SHP77 (cell line): ENCODE results near the gene CEP152.

Experiments
- DNase-seq, 2 experiments: peaks; one replicate each; lab custom pipeline; 2025; lab: John Stamatoyannopoulos, UW

The CEP152 gene

GRCh38 chr15:48777645-48778330 lies 33.1 kb downstream of the CEP152 start:
- no peak for DNase-seq

- no peak for DNase-seq
Measured at GRCh38 chr15:48775546-48775945, 35.3 kb downstream of the CEP152 start.

GRCh38 chr15:48774484-48774883 lies 36.4 kb downstream of the CEP152 start:
- no peak for DNase-seq

GRCh38 chr15:48766196-48766595 lies 44.7 kb downstream of the CEP152 start:
- no peak for DNase-seq

GRCh38 chr15:48765022-48765421 lies 45.8 kb downstream of the CEP152 start:
- DNase-seq, result no peak

GRCh38 chr15:48761393-48762158 lies 49.3 kb downstream of the CEP152 start:
- no peak for DNase-seq

GRCh38 chr15:48759921-48760320 lies 50.9 kb downstream of the CEP152 start:
- no peak for DNase-seq

GRCh38 chr15:48757661-48758060 lies 53.2 kb downstream of the CEP152 start:
- DNase-seq, result no peak

GRCh38 chr15:48754011-48754410 lies 56.9 kb downstream of the CEP152 start:
- DNase-seq, result no peak

GRCh38 chr15:48751595-48751994 lies 59.3 kb downstream of the CEP152 start:
- DNase-seq, result no peak

GRCh38 chr15:48748535-48748934 lies 62.3 kb downstream of the CEP152 start:
- DNase-seq, result no peak

- no peak for DNase-seq
Measured at GRCh38 chr15:48733615-48734014, 77.3 kb downstream of the CEP152 start.

GRCh38 chr15:48730506-48730905 lies 80.4 kb downstream of the CEP152 start:
- DNase-seq, result no peak

- DNase-seq, result no peak
Measured at GRCh38 chr15:48723969-48724368, 86.9 kb downstream of the CEP152 start.

- no peak for DNase-seq
Measured at GRCh38 chr15:48722764-48723661, 87.9 kb downstream of the CEP152 start.

GRCh38 chr15:48721061-48721810 lies 89.6 kb downstream of the CEP152 start:
- no peak for DNase-seq

GRCh38 chr15:48720646-48721045 lies 90.2 kb downstream of the CEP152 start:
- DNase-seq, result no peak

- no peak for DNase-seq
Measured at GRCh38 chr15:48719668-48720067, 91.2 kb downstream of the CEP152 start.

- no peak for DNase-seq
Measured at GRCh38 chr15:48718646-48719045, 92.2 kb downstream of the CEP152 start.

- DNase-seq, result no peak
Measured at GRCh38 chr15:48717458-48717857, 93.4 kb downstream of the CEP152 start.

- no peak for DNase-seq
Measured at GRCh38 chr15:48712546-48712945, 98.3 kb downstream of the CEP152 start.
